ENCODE results near the gene LRRC57. TPM values are rescaled to one million over a fixed set of nuclear protein-coding genes. Genes with fewer than 3 reads are reported as not detected.

The LRRC57 gene
- polyA plus RNA-seq, 3 donors = 7.8 to 17.4 (median 11.2) TPM

GRCh38 chr15:42594095-42594494 is 45.5 kb upstream of the LRRC57 start:
- Histone ChIP-seq H2AFZ (ENCODE audit: insufficient read depth, low read depth, low read length, poor library complexity, severe bottlenecking) (no peak overlapping the region), H3K79me2 (ENCODE audit: insufficient read depth, low read length) (no peaks in the 10 kb centered on the region), H3K4me2 (replicated peaks; ENCODE audit: extremely low read depth, low read length, poor library complexity, severe bottlenecking) (no peak overlapping the region), H3K27me3 (ENCODE audit: control insufficient read depth in 2 of 2, insufficient read depth in 2 of 2, low read length in 2 of 2) (no peaks in the 10 kb centered on the region), H3K9me3 (replicated peaks in 1 of 2; ENCODE audit: control insufficient read depth in 1 of 2, insufficient read depth in 1 of 2, low read length in 2 of 2) (no peaks in the 10 kb centered on the region), H3K4me3 (replicated peaks in 1 of 3; ENCODE audit: low read depth in 2 of 3, low read length in 3 of 3) (no peak overlapping the region), H3K9ac (ENCODE audit: insufficient read depth, low read length, poor library complexity, severe bottlenecking) (no peak overlapping the region), H3K4me1 (ENCODE audit: control insufficient read depth in 1 of 2, insufficient read depth in 2 of 2, low read length in 2 of 2) (no peaks in the 10 kb centered on the region), H3K27ac (ENCODE audit: low read depth in 1 of 2, low read length in 2 of 2) (no peak overlapping the region), H3K36me3 (replicated peaks in 1 of 2; ENCODE audit: control insufficient read depth in 1 of 2, insufficient read depth in 2 of 2, low read length in 2 of 2) (no peaks in the 10 kb centered on the region), H4K20me1 (ENCODE audit: insufficient read depth, low read length) (no peaks in the 10 kb centered on the region)
- H3K36me3 Mint-ChIP-seq = no peaks in the 10 kb centered on the region
- no peaks in the 10 kb centered on the region for H3K9me3 Mint-ChIP-seq
- no peak overlapping the region for H3K4me3 Mint-ChIP-seq
- no peak for DNase-seq
- intact Hi-C loops (cut with micrococcal nuclease) = no loop called here
- H3K27ac Mint-ChIP-seq = no peak overlapping the region
- TF ChIP-seq CTCF (IDR thresholded peaks at IDR 0.05) = no peak
- H3K4me1 Mint-ChIP-seq = no peaks in the 10 kb centered on the region
- H3K27me3 Mint-ChIP-seq (ENCODE audit: low read depth in 3 of 3) = peaks cover 0 to 2% (median 1%) of the 10 kb centered on the region in 3 donors
- 100% methylated on average over 2 of the region's 5 CpGs for WGBS (ENCODE audit: insufficient coverage)

GRCh38 chr15:42593143-42593542 is 44.5 kb upstream of the LRRC57 start:
- WGBS (ENCODE audit: insufficient coverage) = no CpG with 5 or more reads among the region's 4 CpGs
- no peaks in the 10 kb centered on the region for H3K9me3 ChIP-seq (replicated peaks in 1 of 2; ENCODE audit: control insufficient read depth in 1 of 2, insufficient read depth in 1 of 2, low read length in 2 of 2)
- no peak for TF ChIP-seq CTCF (IDR thresholded peaks at IDR 0.05)
- H3K9ac ChIP-seq (ENCODE audit: insufficient read depth, low read length, poor library complexity, severe bottlenecking) = no peak overlapping the region
- no peaks in the 10 kb centered on the region for H3K9me3 Mint-ChIP-seq
- no peak overlapping the region for H3K27ac Mint-ChIP-seq
- peaks cover 0 to 2% (median 0%) of the 10 kb centered on the region in 3 donors for H3K27me3 Mint-ChIP-seq (ENCODE audit: low read depth in 3 of 3)
- no peaks in the 10 kb centered on the region for H4K20me1 ChIP-seq (ENCODE audit: insufficient read depth, low read length)
- no peaks in the 10 kb centered on the region for H3K79me2 ChIP-seq (ENCODE audit: insufficient read depth, low read length)
- H3K27ac ChIP-seq (ENCODE audit: low read depth in 1 of 2, low read length in 2 of 2) = no peak overlapping the region
- H3K4me1 ChIP-seq (ENCODE audit: control insufficient read depth in 1 of 2, insufficient read depth in 2 of 2, low read length in 2 of 2) = no peaks in the 10 kb centered on the region
- H3K4me3 ChIP-seq (replicated peaks in 1 of 3; ENCODE audit: low read depth in 2 of 3, low read length in 3 of 3) = no peak overlapping the region
- no peak for DNase-seq
- H3K36me3 Mint-ChIP-seq = no peaks in the 10 kb centered on the region
- intact Hi-C loops (cut with micrococcal nuclease) = no loop called here
- H2AFZ ChIP-seq (ENCODE audit: insufficient read depth, low read depth, low read length, poor library complexity, severe bottlenecking) = no peak overlapping the region
- no peaks in the 10 kb centered on the region for H3K36me3 ChIP-seq (replicated peaks in 1 of 2; ENCODE audit: control insufficient read depth in 1 of 2, insufficient read depth in 2 of 2, low read length in 2 of 2)
- no peaks in the 10 kb centered on the region for H3K27me3 ChIP-seq (ENCODE audit: control insufficient read depth in 2 of 2, insufficient read depth in 2 of 2, low read length in 2 of 2)
- H3K4me3 Mint-ChIP-seq = no peak overlapping the region
- no peak overlapping the region for H3K4me2 ChIP-seq (replicated peaks; ENCODE audit: extremely low read depth, low read length, poor library complexity, severe bottlenecking)
- H3K4me1 Mint-ChIP-seq = no peaks in the 10 kb centered on the region
